TTC549 (cell line): Measurements from ENCODE around the gene THOC1.

ENCODE experiments used
- FAIRE-seq: peaks from 2 replicates; lab custom pipeline; 2012; peaks lifted over from hg19 to GRCh38; lab: Jason Lieb, UNC

The THOC1 gene

DNA sequence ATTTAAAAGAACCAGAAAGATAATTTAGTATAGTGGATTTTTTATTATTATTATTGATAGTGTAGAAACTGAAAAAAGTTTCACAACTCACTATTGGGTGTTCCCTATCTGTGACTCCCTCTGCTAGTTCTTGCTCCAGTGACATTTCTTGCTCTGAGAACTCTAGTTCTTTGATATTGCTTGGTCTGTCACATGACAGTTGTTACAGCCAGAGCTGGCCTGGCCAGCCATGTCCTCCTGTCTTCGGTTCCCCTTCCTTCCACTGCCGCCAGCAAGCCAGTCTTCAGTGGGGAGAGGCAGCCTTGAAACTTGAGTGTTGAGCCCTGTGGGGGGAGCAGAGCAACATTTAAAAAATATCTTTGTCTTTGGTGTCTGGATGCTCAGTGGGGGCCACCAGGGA, 7.6 kb upstream of the THOC1 start:
- FAIRE-seq = no peak

DNA sequence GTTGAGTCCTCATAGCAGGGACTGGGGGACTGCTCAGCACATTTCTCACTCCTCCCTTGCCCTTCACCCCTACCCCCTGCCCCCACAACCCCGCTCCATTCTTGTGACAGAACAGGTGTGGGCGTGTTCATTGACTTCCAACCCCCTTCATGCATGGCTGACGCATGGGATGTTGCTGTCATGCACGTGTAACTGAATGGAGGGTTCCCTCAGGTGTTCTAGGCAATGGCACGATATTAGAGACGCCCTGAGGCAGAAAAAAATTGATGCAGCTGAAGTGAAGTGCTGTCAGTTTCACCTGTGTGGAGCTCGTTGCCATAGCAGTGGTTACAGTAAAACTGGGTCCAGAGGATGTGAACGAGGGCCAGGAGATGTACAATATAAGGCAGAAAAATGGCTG, 6.5 kb upstream of the THOC1 start:
- FAIRE-seq = no peak

GRCh38 chr18:273525-273924, 5.7 kb upstream of the THOC1 start:
- no peak for FAIRE-seq

DNA sequence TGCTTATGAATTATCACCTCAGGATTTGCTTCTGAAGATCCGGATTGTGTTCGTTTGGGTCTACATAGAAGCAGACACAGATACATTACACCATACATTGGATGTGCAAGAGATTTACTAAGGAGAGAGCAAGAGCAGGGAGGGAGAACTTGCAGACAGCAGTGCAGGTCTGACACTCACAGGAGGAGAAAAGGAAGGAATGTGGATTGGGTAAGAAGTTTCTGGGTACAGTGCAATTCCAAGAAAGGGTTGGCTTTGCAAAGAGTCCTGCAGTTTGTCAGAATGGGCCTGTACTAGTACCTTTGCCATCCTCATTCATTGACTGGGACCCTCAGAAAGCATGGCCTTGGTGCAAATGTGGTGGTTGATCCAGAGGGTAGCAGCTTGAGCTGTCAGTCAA, 4.8 kb upstream of the THOC1 start:
- FAIRE-seq = no peak

DNA sequence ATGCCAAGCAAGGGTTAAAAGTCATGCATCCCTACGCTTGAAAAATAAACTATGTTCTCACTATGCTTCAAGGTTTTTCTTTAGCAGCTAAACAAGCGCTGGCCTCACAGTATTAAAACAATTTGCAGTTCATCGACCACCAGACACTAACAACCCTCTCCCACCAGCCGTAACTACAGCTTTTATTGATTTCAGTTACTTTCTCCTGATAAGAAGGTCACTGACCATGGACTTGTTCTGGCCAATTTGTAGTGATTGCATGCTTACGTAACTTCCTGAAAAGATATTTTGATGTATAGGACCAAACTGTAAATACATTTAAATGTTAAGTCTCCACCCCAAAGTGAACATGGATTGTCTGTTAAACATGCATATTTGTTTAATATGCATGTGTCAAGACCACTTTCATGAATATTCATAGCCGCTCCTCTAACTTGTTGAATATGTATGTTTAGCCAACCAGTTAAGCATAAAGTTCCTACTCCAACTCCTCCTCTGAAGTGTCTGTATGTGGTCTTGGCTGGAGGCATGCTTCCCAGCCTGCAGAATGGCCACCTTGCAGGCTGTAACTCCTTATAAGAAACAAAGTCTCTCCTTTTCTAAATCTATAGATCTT, 1.7 kb upstream of the THOC1 start:
- FAIRE-seq = no peak

GRCh38 chr18:267380-267687, 513 bp downstream of the THOC1 start:
- FAIRE-seq = no peak

- FAIRE-seq = no peak
Observed at GRCh38 chr18:261398-262073, 6.3 kb downstream of the THOC1 start.

DNA sequence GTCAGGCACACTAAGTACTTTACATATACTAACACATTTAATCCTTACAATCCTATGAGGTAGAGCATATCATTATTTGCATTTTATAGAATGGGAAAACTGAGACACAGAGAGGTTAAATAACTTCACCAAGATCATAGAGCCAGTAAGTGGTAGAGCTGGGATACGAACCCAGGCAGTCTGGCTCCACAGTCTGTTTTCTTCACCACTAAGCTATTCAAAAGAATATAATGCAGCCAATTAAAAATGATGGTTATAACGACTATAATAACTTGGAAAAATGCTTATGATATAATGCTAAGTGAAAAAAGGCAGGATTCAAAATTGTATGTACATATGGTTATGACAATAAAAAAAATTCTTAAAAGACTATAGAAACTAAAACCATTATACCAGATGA, 7.3 kb downstream of the THOC1 start:
- no peak for FAIRE-seq

DNA sequence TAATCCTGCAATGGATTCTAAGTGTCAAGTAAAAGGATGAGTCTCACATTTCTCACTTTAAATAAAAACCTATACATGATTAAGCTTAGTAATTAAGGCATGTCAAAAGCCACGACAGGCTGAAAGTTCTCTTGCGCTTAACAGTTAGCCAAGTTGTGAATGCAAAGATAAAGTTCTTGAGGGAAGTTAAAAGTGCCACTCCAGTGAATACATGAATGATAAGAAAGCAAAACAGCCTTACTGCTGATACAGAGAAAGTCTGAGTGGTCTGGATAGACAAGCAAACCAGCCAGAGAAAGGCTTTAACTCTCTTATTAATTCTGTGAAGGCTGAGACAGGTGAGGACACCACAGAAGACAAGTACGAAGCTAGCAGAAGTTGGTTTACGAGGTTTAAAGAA, 12.7 kb downstream of the THOC1 start:
- FAIRE-seq = no peak

DNA sequence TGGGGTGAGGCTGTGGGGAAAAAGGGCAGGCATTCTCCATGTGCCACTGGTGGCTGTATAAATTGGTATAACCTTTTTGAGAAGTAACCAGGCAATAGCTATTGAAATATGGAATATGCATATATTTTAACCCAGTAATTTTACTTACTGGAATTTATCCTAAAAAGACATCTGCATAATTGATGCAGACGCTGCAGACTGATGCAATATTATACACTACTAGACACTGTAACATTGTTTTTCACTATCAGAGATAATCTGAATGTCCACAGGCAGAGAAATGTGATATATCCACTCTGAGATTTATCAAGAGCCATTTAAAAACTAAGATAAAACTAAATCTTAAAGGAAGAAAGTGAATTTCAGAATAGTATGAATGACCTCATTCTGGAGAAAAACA, 14.7 kb downstream of the THOC1 start:
- no peak for FAIRE-seq

DNA sequence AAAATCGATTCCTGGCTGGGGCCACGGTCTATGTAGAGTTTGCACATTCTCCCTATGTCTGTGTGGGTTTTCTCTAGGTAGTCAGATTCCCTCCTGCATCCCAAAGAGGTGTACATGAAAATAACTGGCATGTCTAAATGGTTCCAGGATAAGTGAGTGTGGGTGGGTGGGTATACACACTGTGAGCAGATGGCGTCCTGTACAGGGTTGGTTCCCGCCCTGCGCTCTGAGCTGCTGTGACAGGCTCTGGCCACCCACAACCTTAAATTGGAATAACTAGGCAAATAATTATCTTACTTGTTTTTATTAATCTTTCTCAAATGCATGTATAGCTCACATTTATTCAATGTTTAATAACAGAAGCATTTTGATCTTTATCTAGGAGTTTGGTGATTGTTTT, 16.3 kb downstream of the THOC1 start:
- FAIRE-seq = no peak

DNA sequence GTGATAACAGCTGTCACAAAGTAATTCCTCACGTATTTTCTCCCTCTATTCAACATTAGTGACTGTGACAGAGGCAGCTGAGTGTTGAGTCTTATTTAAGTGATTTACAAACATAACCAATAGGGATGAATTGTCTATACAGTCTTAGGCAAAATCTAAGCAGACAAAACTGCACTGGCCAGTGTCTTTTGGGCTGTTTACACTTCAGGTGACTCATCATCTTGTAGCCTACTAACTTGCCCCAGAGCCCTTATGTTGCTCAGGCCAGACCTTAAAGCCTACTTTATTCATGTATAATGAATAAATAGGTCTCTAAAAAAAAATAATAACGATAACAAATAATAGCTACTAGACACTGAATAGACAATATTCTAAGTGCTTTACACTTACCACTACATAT, 17.2 kb downstream of the THOC1 start:
- no peak for FAIRE-seq

- no peak for FAIRE-seq
Observed at GRCh38 chr18:248053-248452, 19.8 kb downstream of the THOC1 start.

GRCh38 chr18:245282-245847, 22.5 kb downstream of the THOC1 start:
- FAIRE-seq = no peak

- FAIRE-seq = no peak
Observed at GRCh38 chr18:240175-240574, 27.7 kb downstream of the THOC1 start.

DNA sequence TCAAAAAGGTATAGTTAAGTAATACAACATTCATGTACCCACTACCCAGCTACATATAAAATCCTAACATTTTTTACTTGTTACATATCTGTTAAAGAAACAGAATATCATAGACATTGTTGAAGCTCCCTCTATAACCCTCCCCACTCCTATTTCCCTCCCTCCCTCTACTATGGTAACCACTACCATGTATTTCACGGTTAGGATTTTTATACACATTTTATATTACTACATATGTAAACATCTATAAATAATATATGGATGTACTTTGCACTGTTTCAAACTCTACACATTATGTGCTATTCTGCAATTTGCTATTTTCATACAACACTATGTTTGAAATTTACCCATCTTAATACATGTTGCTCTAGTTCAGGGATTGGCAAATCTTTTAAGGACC, 36.3 kb downstream of the THOC1 start:
- no peak for FAIRE-seq

DNA sequence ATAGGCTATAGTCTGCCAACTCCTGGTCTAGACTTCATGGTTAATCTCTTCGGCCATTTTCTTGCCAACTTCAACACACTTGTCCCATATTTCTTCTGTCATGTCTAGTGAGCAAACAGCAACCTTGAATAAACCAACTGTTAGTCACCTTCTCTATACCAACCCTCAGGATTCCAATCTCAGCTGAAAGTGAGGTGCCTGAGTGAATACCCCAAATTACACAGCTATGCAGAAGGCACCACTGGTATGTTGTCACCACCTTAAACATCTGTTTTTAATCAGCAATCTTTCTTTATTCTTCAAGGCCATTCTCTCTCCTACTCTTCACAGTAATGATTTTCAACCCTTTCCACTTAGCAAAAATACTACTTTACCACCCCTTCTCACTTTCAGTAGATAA, 39.3 kb downstream of the THOC1 start:
- no peak for FAIRE-seq

GRCh38 chr18:227902-228301, 39.9 kb downstream of the THOC1 start:
- no peak for FAIRE-seq

DNA sequence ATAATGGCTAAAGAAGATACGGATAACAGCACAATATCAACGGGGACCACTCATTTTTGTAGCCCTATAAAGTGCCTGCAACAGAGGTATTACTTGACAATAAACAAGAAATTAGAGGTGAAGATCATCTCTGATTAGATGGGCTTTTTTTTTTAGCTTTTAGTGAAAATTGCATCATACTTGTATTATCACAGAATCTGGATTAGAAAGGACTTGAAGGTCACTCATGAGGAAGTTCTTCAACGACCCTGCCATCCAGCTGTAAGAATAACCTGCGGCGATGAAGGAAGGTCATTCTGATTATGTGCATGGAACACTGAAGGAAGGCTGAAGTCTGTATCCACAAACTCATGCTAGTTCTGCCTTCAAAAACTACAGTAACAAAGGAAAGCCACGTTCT, 40.5 kb downstream of the THOC1 start:
- no peak for FAIRE-seq

DNA sequence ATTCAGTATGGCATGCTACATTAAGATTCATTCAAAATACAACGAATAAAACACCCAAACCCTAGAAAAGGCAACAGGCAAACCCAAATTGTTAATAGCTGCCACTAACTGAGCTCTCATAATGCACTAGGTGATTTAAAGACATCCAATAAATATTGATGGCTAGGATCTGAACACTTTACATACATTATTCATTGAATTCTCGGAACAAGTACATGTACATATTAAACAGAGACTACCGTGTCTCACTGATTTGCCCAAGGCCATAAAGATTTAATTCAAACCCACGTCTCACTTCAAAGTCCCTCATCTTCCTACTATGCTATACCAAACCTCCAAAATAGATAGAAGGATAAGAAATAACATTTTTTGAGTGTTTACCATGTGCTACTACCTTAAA, 42.1 kb downstream of the THOC1 start:
- FAIRE-seq = no peak

DNA sequence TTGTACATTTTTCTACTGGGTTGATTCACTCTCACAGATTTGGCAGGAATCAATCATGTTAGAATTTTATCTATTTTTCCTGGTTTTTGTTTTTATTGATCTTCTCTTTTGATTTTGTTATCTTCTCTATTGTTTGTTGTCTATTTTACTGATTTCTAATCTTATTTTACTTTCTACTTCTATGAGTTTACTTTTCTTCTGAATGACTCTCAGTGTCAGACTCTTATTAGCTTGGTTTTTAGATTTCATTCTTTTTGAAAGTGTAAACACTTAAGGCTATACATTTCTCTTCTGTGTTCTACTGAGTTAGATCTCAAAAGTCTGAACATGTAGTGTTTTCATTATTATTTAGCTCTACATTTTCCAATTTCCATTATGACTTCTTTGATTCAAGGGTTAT, 47.1 kb downstream of the THOC1 start:
- no peak for FAIRE-seq

DNA sequence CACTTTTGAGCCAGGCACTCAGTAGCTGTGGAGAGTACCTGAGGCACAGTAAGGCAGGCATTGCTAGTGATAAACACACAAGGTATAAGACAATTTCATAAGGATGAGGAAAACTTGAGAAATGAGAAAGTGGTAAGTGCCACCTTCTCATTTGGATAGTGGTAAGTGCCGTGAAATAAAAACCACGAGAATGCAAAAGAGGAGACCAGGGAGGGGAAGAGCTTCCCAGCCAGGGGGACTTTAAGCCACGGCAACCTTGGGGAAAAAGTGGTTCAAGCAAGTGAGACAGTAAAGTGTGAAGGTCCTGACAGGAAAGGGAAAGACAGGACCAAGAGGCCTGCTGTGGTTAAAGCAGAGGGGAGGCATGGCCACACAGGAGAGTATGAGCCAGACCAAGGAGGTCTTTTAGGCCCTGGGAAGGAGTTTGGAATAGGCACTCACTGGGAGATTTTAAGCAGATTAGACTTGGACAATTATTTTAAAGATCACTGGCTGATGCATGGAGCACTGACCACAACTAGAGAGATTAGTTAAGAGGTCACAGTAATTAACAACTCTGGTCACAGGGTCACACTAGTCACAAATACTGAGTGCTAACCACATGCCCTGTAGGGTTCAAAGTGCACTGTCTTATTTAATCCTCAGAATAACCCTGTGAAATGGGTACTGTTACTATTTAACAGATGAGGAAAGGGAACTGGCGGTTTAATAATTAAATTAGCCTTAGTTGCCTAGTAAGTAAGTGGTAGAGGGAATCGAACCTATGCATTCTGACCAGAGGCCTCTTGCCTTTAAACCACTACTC, 50.1 kb downstream of the THOC1 start:
- no peak for FAIRE-seq

DNA sequence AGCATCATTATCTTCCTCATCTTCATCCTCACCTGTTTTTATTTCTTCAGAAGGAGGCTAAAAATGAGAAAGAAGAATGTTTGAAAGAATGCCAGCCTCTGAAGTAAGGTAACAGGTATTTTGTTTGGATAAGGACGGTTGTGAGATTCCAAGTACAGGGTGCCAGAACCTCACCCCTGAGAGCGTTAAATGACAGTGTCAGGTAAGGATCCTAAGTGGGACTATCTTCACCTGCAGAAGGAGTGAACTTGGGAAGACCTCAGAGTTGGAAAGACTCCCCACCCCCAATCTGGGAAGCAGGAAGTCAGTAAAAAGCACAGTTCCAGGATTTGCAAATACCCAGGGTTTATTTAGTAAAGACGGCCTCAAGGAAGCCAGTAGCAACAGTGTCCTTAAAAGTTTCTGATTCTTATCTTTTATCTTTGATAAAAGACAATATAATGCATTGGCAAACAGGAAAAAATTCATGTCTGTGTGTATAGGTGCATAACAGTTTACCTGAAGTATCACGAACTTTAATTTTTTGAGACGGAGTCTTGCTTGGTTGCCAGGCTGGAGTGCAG, 52.3 kb downstream of the THOC1 start:
- FAIRE-seq = no peak
